GM12874 (cell line): Measurements from ENCODE around the gene NARF.
A peak's percentile ranks its signal among the peaks of the same experiment; 100 is the strongest.

ENCODE experiments used
- TF ChIP-seq, protein P1 (sequence below): IDR thresholded peaks from 2 replicates; pipeline ENCODE4 v1.5.1; 2011; ENCODE audit warnings: low read depth, mild to moderate bottlenecking, control low read depth, low read length, moderate library complexity; ENCODE audit not compliant: insufficient read depth

Gene NARF

DNA sequence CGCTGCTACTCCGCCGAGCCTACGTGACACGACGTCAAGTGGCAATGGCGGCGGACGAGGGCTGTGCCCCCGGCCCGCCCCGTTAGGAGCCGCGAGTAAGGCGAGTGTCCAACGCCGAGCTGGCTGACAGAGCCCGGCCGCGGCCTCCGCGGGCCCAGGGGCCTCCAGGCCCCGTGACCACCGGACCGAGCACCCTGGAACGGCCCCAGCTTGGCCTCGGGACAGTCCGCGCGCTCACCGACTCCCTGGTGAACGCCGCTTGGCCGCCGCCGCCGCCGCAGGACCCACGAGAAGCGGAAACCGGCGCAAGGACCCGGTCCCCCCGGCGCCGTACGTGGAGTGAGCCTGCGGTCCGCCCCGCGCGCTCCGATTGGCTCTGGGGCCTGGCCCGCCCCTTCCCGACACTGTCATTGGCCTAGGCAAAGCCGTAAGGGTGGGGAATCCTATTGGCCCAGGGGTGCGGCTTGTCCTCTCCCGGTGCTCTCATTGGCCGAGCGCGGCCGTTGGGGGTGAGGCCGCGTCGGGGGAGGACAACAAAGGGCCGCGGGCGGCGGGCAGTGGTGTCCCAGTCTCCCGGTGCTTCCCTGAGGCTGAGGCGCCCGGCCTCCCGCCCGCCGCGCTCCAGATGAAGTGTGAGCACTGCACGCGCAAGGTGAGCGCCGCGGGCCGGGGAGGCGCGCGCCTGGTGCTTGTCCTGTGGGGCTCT lies at the start of gene NARF:
Gene NARF, plus strand, starts transcription at position 563 of the 706 bp plus-strand sequence. Its CDS starts 63 bp downstream, at position 626.
- TF ChIP-seq, protein P1, sequence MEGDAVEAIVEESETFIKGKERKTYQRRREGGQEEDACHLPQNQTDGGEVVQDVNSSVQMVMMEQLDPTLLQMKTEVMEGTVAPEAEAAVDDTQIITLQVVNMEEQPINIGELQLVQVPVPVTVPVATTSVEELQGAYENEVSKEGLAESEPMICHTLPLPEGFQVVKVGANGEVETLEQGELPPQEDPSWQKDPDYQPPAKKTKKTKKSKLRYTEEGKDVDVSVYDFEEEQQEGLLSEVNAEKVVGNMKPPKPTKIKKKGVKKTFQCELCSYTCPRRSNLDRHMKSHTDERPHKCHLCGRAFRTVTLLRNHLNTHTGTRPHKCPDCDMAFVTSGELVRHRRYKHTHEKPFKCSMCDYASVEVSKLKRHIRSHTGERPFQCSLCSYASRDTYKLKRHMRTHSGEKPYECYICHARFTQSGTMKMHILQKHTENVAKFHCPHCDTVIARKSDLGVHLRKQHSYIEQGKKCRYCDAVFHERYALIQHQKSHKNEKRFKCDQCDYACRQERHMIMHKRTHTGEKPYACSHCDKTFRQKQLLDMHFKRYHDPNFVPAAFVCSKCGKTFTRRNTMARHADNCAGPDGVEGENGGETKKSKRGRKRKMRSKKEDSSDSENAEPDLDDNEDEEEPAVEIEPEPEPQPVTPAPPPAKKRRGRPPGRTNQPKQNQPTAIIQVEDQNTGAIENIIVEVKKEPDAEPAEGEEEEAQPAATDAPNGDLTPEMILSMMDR: no peak

DNA sequence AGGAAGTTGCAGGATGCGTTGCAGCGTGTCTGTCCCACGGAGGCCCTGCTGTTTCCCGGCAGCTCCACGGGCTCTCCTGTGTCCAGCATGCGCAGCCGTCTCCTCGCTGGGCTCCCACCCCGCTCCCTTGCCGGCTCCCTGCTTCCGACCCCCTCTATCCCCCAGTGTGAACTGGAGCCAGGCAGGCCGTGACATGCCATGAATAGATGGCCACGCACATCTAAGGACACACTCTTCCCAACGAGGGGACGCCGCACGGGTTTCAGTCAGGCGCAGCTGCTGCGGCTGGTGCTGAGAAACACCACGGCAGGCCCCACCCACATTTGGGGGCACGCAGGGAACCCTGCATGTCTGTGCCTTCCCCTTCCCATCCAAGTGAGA lies 49.6 kb upstream of the NARF start:
- TF ChIP-seq, protein P1: no peak

DNA sequence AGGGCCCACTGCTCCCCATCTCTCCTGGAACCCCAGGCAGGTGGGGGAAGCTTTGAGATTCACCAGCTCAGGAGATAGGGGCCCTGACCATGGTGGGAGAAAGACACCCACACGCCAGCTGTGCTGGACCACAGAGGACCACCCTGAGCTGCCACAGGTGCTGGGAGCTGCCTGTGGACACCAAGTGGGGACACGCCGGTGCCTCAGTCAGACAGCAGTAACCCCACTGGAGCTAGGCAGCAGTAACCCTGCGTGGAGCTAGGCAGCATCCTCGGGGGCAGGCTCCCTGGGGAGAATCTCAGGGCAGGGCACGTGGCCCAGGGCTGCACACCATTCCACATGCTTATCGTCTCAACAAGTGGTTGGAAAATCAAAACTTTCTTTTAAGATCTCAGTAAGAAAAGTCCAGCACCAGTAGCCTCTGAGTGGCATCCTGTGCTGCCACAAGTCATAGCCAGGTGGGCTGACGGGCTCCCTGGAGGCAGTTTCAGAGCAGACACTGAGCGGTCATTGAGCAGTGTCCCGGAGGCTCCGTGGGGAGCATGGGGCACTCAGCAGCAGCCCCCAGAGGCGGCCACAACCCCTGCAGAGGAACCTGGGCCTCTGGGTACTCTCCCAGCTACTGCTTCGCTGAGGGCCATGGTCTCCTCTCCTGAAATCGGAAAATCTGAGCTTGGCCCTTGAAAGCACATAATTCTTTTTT lies 48.4 kb upstream of the NARF start:
- TF ChIP-seq, protein P1: no peak

DNA sequence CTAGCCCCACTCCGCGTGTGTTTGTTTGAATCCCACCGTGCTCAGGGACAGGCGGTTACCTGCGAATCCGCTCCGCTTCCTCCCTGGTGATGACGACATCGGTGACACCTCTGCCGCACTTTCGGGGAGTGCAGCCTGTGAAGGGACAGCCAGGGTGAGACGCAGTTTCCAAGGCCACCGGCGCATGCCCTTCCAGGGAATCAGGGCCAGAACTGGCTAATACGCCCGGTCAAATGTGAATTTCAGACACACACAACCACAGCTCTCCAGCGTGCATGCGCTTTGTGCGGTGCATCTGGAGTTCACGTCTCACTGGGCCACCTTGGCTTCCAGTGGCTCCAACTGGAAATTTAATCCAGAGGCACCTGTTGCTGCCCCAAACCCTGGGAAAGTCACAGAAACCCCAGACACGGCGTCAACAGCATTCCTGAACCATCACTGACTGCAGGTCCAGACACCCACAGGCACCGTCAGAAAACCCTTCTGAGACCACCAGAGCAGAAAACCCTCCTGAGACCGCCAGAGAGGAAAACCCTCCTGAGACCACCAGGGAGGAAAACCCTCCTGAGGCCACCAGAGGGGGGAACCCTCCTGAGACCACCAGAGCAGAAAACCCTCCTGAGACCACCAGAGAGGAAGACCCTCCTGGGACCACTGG lies 47.0 kb upstream of the NARF start:
- TF ChIP-seq, protein P1: no peak

DNA sequence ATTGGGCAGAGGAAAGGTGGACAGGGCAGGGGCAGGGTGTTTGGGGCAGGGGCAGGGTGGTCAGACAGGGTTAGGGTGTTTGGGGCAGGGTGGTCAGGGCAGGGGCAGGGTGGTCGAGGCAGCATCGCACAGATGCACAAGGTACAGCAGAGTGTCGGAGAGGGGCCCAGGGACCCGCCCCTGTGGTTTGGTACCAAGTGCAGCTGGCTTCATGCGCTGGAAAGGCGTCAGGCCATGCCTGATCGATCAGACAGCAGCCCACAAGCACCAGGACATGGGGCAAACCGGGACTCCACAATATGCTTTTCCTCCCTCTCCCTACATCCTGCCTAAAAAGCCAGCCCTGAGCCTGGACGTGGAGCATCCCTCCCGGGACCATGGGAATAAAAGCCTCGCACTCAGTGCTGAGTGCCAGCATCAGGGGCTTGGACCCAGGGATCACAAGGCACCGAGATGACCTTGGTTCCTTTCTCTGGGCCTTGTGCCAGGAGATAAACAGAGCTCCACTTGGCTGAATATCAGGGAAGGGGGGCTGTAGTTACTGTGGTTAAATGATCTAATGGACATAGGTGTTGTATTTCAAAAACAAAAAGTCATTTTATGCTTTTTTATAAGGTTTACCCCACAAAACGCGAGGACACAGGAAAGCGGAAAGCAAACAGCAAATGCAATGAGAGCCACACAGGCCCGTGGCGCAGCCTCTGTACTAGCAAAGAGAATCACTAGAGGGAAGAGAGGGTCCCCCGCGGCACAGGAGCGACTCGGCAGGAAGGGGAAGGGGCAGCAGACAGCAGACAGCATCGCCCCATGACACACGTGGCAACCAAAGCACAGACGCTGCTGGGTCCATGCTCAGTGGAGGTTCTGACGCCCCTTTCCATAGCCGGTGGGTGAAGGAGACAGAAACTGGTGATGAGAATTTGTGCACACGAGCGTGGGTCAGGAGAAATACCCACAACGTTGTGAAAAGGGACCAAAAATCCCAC lies 45.7 kb upstream of the NARF start:
- TF ChIP-seq, protein P1: no peak

DNA sequence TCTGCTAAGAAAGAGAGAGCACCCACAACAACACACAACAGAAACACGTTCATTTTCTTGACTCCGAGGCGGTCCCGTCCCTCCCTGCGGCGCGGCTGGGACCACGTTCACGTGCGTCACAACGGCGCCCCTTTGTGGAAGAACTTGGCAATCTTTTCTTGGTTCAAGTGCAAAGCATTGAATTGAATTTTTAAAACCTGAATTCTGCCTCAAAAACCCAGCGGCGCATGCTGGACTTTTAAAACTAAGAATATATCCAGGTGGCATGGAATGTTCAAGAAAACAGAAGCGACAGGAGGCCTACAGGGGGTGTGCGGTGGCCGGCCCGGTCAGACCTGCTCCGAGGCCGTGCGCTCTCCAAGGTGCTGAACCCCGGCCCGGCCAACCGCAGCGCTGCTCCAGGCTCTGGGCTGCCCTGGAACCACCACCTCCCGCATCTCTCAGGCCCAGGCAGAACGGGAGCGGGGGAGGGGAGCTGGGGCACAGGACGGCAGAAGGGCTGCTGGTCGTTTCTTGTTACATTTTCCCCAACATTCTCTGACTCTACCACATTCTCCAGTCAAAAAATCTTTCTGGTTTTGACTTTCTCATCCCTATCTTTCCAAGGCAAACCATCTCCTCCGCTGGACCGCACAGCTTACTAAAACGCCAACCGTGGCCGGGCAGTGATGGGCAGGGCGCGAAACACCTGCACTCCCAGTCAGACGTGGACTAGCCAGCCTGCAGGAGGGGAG lies 43.8 kb upstream of the NARF start:
- TF ChIP-seq, protein P1: peak; percentile 65
